Esophagus muscularis mucosa (tissue), 4 donors: ENCODE results near the gene EFEMP2. TPM values are rescaled to one million over a fixed set of nuclear protein-coding genes. Genes with fewer than 3 reads are reported as not detected.
A peak's percentile ranks its signal among the peaks of the same experiment; 100 is the strongest.

Source experiments
- DNase-seq: peaks from one replicate; pipeline ENCODE4 v3.0.0-alpha.2; 2017; ENCODE audit errors: extremely low spot score
- H3K27ac ChIP-seq, 4 donors: fragments of 200-600 bp; sonication (generic); replicated peaks in 1 of 4; 1 replicate in 3 of 4; 2 replicates in 1 of 4; pipeline ENCODE4 v1.5.1; 2016 to 2019; ENCODE audit warnings: mild to moderate bottlenecking in 1 of 4
- H3K27me3 ChIP-seq, 4 donors: fragments of 200-600 bp; sonication (generic); one replicate each; pipeline versions ENCODE4 v1.5.1 to v1.6.0; 2016 to 2019
- H3K36me3 ChIP-seq, 4 donors: fragments of 200-600 bp; sonication (generic); one replicate each; pipeline ENCODE4 v1.5.1; 2016 to 2019
- H3K4me1 ChIP-seq, 4 donors: fragments of 200-600 bp; sonication (generic); one replicate each; pipeline ENCODE4 v1.5.1; 2016 to 2019
- H3K4me3 ChIP-seq, 4 donors: fragments of 200-600 bp; sonication (generic); 1 replicate in 2 of 4; 2 replicates in 2 of 4; pipeline ENCODE4 v1.5.1; 2016 to 2019; ENCODE audit warnings: mild to moderate bottlenecking in 4 of 4, moderate library complexity in 1 of 4
- H3K9me3 ChIP-seq, 4 donors: fragments of 200-600 bp; sonication (generic); 1 replicate in 3 of 4; 2 replicates in 1 of 4; pipeline ENCODE4 v1.5.1; 2016 to 2019
- CTCF ChIP-seq, 3 experiments: fragments of 200-600 bp in 2 of 3; fragments of 450-650 bp in 1 of 3; sonication (generic) in 2 of 3; IDR thresholded peaks; one replicate each; pipeline ENCODE4 v1.5.1; 2017 to 2019; ENCODE audit warnings: antibody characterized with exemption in 3 of 3, mild to moderate bottlenecking in 2 of 3, moderate library complexity in 1 of 3
- EP300 ChIP-seq: sonication (generic); formaldehyde crosslinking; IDR thresholded peaks from one replicate; pipeline ENCODE4 v1.6.1; 2017; ENCODE audit warnings: antibody characterized with exemption
- POLR2A ChIP-seq: fragments of 450-650 bp; IDR thresholded peaks from one replicate; pipeline ENCODE4 v1.6.1; 2017; ENCODE audit warnings: antibody characterized with exemption, moderate library complexity, mild to moderate bottlenecking, low read depth
- POLR2AphosphoS5 ChIP-seq, 2 donors: sonication (generic); formaldehyde crosslinking; IDR thresholded peaks; one replicate each; pipeline ENCODE4 v1.6.1; 2017; ENCODE audit warnings: antibody characterized with exemption in 2 of 2
- WGBS: methylation state at CpG from one replicate; pipeline ENCODE4 v1.1.5; 2018; 5-methylcytosine and 5-hydroxymethylcytosine counted together
- intact Hi-C: fragments of 100-400 bp; cut with DNase I; formaldehyde crosslinking; loops from one replicate; pipeline ENCODE4 v1.15.1; 2023
- total RNA-seq, 4 donors: library from RNA; depleted of rRNA; stranded (reverse); fragments of >200 nt; gene quantifications; one replicate each; pipeline versions ENCODE4 v1.1.0 to v1.2.1, GENCODE V29; 2016

EFEMP2 gene
- total RNA-seq, 4 donors from 2014 or later, result 71.8 to 111 (median 82.2) TPM

DNA sequence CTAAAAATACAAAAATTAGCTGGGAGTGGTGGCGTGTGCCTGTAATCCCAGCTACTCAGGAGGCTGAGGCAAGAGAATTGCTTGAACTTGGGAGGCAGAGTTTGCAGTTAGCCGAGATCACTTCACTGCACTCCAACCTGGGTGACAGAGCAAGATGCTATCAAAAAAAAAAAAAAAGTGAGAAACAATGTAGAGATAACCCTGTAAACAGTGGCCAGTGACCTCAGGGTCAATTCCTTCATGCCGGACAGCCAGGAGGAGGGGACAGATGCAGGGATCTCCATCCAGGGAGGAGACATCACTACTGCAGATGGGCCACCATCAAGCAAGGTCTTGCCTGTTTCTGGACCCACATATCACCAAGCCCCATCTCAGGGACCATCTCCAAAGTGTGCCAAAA lies 24.9 kb downstream of the EFEMP2 start:
- Histone ChIP-seq H3K9me3 (peaks cover 0 to 9% (median 3%) of the 10 kb centered on the region in 4 donors), H3K36me3 (peaks cover 0 to 25% (median 24%) of the 10 kb centered on the region in 4 donors), H3K27ac (no peak overlapping the region), H3K4me1 (peaks cover 0 to 8% (median 2%) of the 10 kb centered on the region in 4 donors), H3K4me3 (no peak overlapping the region), H3K27me3 (no peaks in the 10 kb centered on the region)
- intact Hi-C loops, result no loop called here
- 81% methylated on average over 3 of the region's 3 CpGs for WGBS
- no peak for DNase-seq
- no peak for TF ChIP-seq CTCF (IDR thresholded peaks at IDR 0.05)
- TF ChIP-seq EP300, result no peak
- TF ChIP-seq POLR2AphosphoS5 (IDR thresholded peaks at IDR 0.05), result no peak

DNA sequence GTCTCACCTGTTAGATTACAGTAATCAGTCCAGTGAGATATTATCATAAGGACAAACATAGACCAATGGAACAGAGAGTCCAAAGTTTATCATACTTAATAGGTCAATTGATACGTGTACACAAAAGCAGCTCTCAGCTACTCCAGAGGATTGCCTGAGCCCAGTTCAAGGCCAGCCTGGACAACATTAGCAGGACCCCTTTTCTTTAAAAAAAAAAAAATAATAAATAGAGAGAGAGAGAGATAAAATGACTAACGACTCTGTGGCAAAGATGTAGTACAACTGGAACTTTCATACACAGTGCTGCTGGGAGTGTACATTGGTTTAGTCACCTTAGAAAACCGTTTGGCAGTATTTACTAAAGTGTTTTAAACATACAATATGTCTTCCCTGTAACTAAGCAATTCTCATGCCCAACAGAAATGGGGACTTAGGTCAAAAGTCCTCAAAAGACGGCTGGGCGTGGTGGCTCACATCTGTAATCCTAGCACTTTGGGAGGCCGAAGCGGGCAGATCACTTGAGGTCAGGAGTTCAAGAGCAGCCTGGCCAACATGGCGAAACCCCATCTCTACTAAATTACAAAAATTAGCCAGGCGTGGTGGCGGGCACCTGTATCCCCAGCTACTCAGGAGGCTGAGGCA lies 28.2 kb downstream of the EFEMP2 start:
- H3K27me3 ChIP-seq, result no peaks in the 10 kb centered on the region
- no peaks in the 10 kb centered on the region for H3K36me3 ChIP-seq
- 91% methylated on average over 10 of the region's 10 CpGs for WGBS
- no peaks in the 10 kb centered on the region for H3K9me3 ChIP-seq
- no peak overlapping the region for H3K4me3 ChIP-seq
- intact Hi-C loops, result no loop called here
- no peak overlapping the region for H3K27ac ChIP-seq
- TF ChIP-seq CTCF (IDR thresholded peaks at IDR 0.05) (no peak), POLR2AphosphoS5 (IDR thresholded peaks at IDR 0.05) (no peak)
- H3K4me1 ChIP-seq, result no peaks in the 10 kb centered on the region
- no peak for DNase-seq

GRCh38 chr11:65843811-65844210 lies 28.8 kb downstream of the EFEMP2 start:
- DNase-seq, result no peak
- H3K36me3 ChIP-seq, result no peaks in the 10 kb centered on the region
- 98% methylated on average over 3 of the region's 3 CpGs for WGBS

DNA sequence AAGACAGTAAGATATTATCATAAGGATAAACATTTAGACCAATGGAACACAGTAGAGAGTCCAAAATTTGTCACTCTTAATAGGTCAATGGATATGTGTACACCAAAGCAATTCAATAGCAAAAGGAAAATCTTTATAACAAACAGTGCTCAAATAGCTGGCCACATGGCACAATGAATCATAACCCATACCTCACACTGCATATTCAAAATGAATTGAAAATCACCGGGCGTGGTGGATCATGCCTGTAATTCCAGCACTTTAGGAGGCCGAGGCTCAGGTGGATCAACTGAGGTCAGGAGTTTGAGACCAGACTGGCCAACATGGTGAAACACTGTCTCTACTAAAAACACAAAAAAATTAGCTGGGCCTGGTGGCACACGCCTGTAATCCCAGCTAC lies 30.5 kb downstream of the EFEMP2 start:
- TF ChIP-seq EP300 (no peak), POLR2A (no peak), CTCF (IDR thresholded peaks at IDR 0.05) (no peak), POLR2AphosphoS5 (IDR thresholded peaks at IDR 0.05) (no peak)
- Histone ChIP-seq H3K36me3 (no peaks in the 10 kb centered on the region), H3K4me1 (no peaks in the 10 kb centered on the region), H3K27ac (no peak overlapping the region), H3K9me3 (no peaks in the 10 kb centered on the region), H3K27me3 (no peaks in the 10 kb centered on the region), H3K4me3 (no peak overlapping the region)
- intact Hi-C loops, result no loop called here
- 98% methylated on average over 4 of the region's 4 CpGs for WGBS
- no peak for DNase-seq

More at GRCh38 chr11:65843811-65844210, 28.8 kb downstream of the EFEMP2 start:
- Histone ChIP-seq H3K27me3 (no peaks in the 10 kb centered on the region), H3K9me3 (no peaks in the 10 kb centered on the region), H3K4me1 (no peaks in the 10 kb centered on the region), H3K4me3 (no peak overlapping the region), H3K27ac (no peak overlapping the region)
- TF ChIP-seq POLR2A (no peak), EP300 (no peak), POLR2AphosphoS5 (IDR thresholded peaks at IDR 0.05) (no peak), CTCF (IDR thresholded peaks at IDR 0.05) (no peak)
- intact Hi-C loops, result no loop called here

GRCh38 chr11:65834202-65834601 lies 38.4 kb downstream of the EFEMP2 start:
- H3K27ac ChIP-seq, result no peak overlapping the region
- peak overlapping the region; percentile 59 to 70 (median 63) for H3K4me3 ChIP-seq
- TF ChIP-seq CTCF (IDR thresholded peaks at IDR 0.05) (no peak), POLR2A (no peak), POLR2AphosphoS5 (IDR thresholded peaks at IDR 0.05) (no peak), EP300 (no peak)
- intact Hi-C loops, result no loop called here
- H3K27me3 ChIP-seq, result no peaks in the 10 kb centered on the region
- H3K9me3 ChIP-seq, result no peaks in the 10 kb centered on the region
- no peaks in the 10 kb centered on the region for H3K36me3 ChIP-seq
- peaks cover 11 to 22% (median 16%) of the 10 kb centered on the region in 4 donors for H3K4me1 ChIP-seq
- WGBS, result 40% methylated on average over 6 of the region's 6 CpGs
- no peak for DNase-seq
